K562 (cell line): ENCODE data around the gene ELP5. TPM values are rescaled to one million over a fixed set of nuclear protein-coding genes. Genes with fewer than 3 reads are reported as not detected.

ENCODE experiments used
- ATAC-seq: fragments of 200-7000 bp; cut with Tn5 transposase; 3 replicates; pipeline ENCODE4 v1.9.1; 2020; ENCODE audit warnings: moderate library complexity
- BruUV-seq: library from RNA; stranded (reverse); fragments of 400-500 nt; replicated peaks from 2 replicates; lab custom pipeline; 2021; lab: Mats Ljungman, UMichigan
- CTCF ChIA-PET: fragments of 300-600 bp; formaldehyde crosslinking; extraction: SDS; loops from one replicate; lab custom pipeline; 2021; ENCODE audit warnings: low intra/inter-chr PET ratio; lab: Yijun Ruan, JAX
- POLR2A ChIA-PET: fragments of 300-600, 350-650 bp; sonication (Branson Sonifier 250); formaldehyde crosslinking; extraction: SDS; loops from one replicate; lab custom pipeline; 2021; ENCODE audit warnings: antibody characterized with exemption, inconsistent platforms; lab: Yijun Ruan, JAX
- DNase-seq, 4 experiments: peaks; one replicate each; pipeline versions ENCODE4 v3.0.0 to v3.0.0-alpha.2; 2011 to 2018; ENCODE audit warnings: low spot score in 3 of 4, mixed read lengths in 3 of 4; ENCODE audit errors: extremely low read depth in 1 of 4
- FAIRE-seq: peaks from 2 replicates; lab custom pipeline; 2011; peaks lifted over from hg19 to GRCh38; lab: Jason Lieb, UNC
- H2AFZ ChIP-seq: 2 replicates; pipeline ENCODE4 v1.6.0; 2011; ENCODE audit warnings: low read depth, low read length, control low read depth, inconsistent platforms
- H3K27ac ChIP-seq: fragments of 200-600 bp; 3 replicates; pipeline ENCODE4 v1.8.0; 2011; ENCODE audit warnings: low read depth, mild to moderate bottlenecking, control low read depth, inconsistent platforms, low read length, moderate library complexity, mixed read lengths; ENCODE audit errors: extremely low read depth
- H3K27me3 ChIP-seq, 2 experiments: fragments of 300-600 bp in 1 of 2; 2 replicates in 1 of 2; 3 replicates in 1 of 2; pipeline versions ENCODE4 v1.6.0 to v1.8.0; 2011; ENCODE audit warnings: inconsistent platforms in 2 of 2, low read length in 2 of 2, mild to moderate bottlenecking in 1 of 2, mixed read lengths in 1 of 2, moderate library complexity in 1 of 2; ENCODE audit not compliant: control insufficient read depth in 2 of 2, insufficient read depth in 2 of 2
- H3K36me3 ChIP-seq: fragments of 300-600 bp; 3 replicates; pipeline ENCODE4 v1.8.0; 2011; ENCODE audit warnings: mild to moderate bottlenecking, low read length, inconsistent platforms; ENCODE audit not compliant: control insufficient read depth, insufficient read depth
- H3K4me1 ChIP-seq, 2 experiments: fragments of 200-600 bp in 1 of 2; replicated peaks in 1 of 2; 2 replicates in 1 of 2; 3 replicates in 1 of 2; pipeline versions ENCODE4 v1.5.1 to v1.8.0; 2011; ENCODE audit warnings: inconsistent platforms in 2 of 2, low read length in 2 of 2, mild to moderate bottlenecking in 1 of 2, mixed read lengths in 1 of 2, moderate library complexity in 1 of 2; ENCODE audit not compliant: control insufficient read depth in 2 of 2, insufficient read depth in 2 of 2
- H3K4me2 ChIP-seq: 2 replicates; pipeline ENCODE4 v1.6.1; 2011; ENCODE audit warnings: low read length, control low read depth, inconsistent platforms, mixed read lengths; ENCODE audit not compliant: insufficient read depth
- H3K4me3 ChIP-seq: fragments of 200-600 bp; sonication (generic), shearing (Covaris generic); 2 replicates; pipeline ENCODE4 v1.5.1; 2016; ENCODE audit warnings: control low read depth, inconsistent platforms
- H3K79me2 ChIP-seq: fragments of 200-600 bp; 3 replicates; pipeline ENCODE4 v1.8.0; 2011; ENCODE audit warnings: low read length, inconsistent platforms; ENCODE audit not compliant: control insufficient read depth, insufficient read depth
- H3K9ac ChIP-seq, 2 experiments: 2 replicates each; pipeline versions ENCODE4 v1.6.0 to v1.6.1; 2011; ENCODE audit warnings: low read depth in 2 of 2, low read length in 2 of 2, control low read depth in 1 of 2, inconsistent platforms in 1 of 2, mild to moderate bottlenecking in 1 of 2, mixed read lengths in 1 of 2; ENCODE audit not compliant: insufficient read depth in 1 of 2
- H3K9me1 ChIP-seq: one replicate; pipeline ENCODE4 v1.6.0; 2011; ENCODE audit warnings: inconsistent platforms, mild to moderate bottlenecking, low read length, moderate library complexity; ENCODE audit not compliant: control insufficient read depth, insufficient read depth
- H3K9me3 ChIP-seq: replicated peaks from 2 replicates; pipeline ENCODE4 v1.5.1; 2011; ENCODE audit warnings: low read depth, low read length, inconsistent platforms; ENCODE audit not compliant: control insufficient read depth, insufficient read depth
- H4K20me1 ChIP-seq: replicated peaks from 2 replicates; pipeline ENCODE4 v1.6.1; 2011; ENCODE audit warnings: low read length, inconsistent platforms, mixed read lengths; ENCODE audit not compliant: control insufficient read depth, insufficient read depth
- FOXM1 ChIP-seq, 2 experiments: fragments of 450-650 bp in 1 of 2; sonication (generic) in 1 of 2; formaldehyde crosslinking in 1 of 2; IDR thresholded peaks; 2 replicates each; pipeline versions ENCODE4 v1.6.1 to v1.9.0; 2017 to 2022; ENCODE audit warnings: low read depth in 2 of 2, mild to moderate bottlenecking in 2 of 2, missing genetic modification reagents in 1 of 2, moderate library complexity in 1 of 2
- MTA2 ChIP-seq: fragments of 450-650 bp; IDR thresholded peaks from 2 replicates; pipeline ENCODE4 v1.6.1; 2016; ENCODE audit warnings: low read depth
- NELFE ChIP-seq: IDR thresholded peaks from 2 replicates; pipeline ENCODE4 v1.6.1; 2011; ENCODE audit warnings: mild to moderate bottlenecking; ENCODE audit not compliant: insufficient read depth, insufficient read length
- TAF1 ChIP-seq: IDR thresholded peaks from 2 replicates; pipeline ENCODE4 v1.6.1; 2011; ENCODE audit warnings: mild to moderate bottlenecking, low read length, moderate library complexity; ENCODE audit not compliant: insufficient read depth, control insufficient read depth, severe bottlenecking; ENCODE audit errors: extremely low read depth
- ZKSCAN3 ChIP-seq: fragments of 250-450 bp; sonication (Bioruptor Pico); IDR thresholded peaks from 2 replicates; pipeline ENCODE4 v1.4.0; 2020
- ZNF121 ChIP-seq: sonication (generic); formaldehyde crosslinking; conservative IDR thresholded peaks from 2 replicates; pipeline ENCODE4 v1.8.0; 2022; ENCODE audit warnings: missing genetic modification reagents
- ZSCAN32 ChIP-seq: fragments of 450-650 bp; formaldehyde crosslinking; IDR thresholded peaks from 2 replicates; pipeline ENCODE4 v1.4.0; 2020; ENCODE audit warnings: mild to moderate bottlenecking, moderate library complexity
- ZZZ3 ChIP-seq: fragments of 450-650 bp; IDR thresholded peaks from 2 replicates; pipeline ENCODE4 v1.6.1; 2016; ENCODE audit warnings: antibody characterized with exemption, mild to moderate bottlenecking, moderate library complexity
- WGBS: fragments of 100-300 bp; shearing (Covaris generic); methylation state at CpG from one replicate; pipeline ENCODE4 v1.1.6; 2016; ENCODE audit warnings: low coverage, mixed read lengths; ENCODE audit not compliant: insufficient coverage; ENCODE audit errors: missing lambda C conversion rate; 5-methylcytosine and 5-hydroxymethylcytosine counted together
- in situ Hi-C: fragments of 300-500 bp; cut with MboI; formaldehyde crosslinking; loops from 4 replicates; pipeline ENCODE4 v1.15.0; 2018; ENCODE audit warnings: inconsistent platforms, mixed read lengths
- intact Hi-C: fragments of 100-400 bp; cut with micrococcal nuclease; formaldehyde crosslinking; loops from 2 replicates; pipeline ENCODE4 v1.14.2; 2022
- polyA plus RNA-seq, 8 experiments: library from polyadenylated mRNA; depleted of rRNA in 4 of 8; stranded (reverse) in 5 of 8; unstranded in 3 of 8; fragments of >200 nt; fragmentation: Nextera tagmentation in 2 of 8; fragmentation: Illumina TruSeq in 1 of 8; extraction: Ambion mirVana in 2 of 8; extraction: Trizol in 1 of 8; gene quantifications; 2 replicates each; pipeline versions ENCODE4 v1.2.1 to v1.2.3, GENCODE V29; 2011 to 2014; ENCODE audit warnings: inconsistent platforms in 1 of 8, missing spikeins in 1 of 8
- total RNA-seq, 7 experiments: library from RNA; depleted of rRNA in 6 of 7; stranded (reverse); fragments of >200 nt in 6 of 7; fragmentation: Illumina TruSeq in 2 of 7; extraction: Trizol in 2 of 7; gene quantifications; 2 replicates each; pipeline versions ENCODE4 v1.2.1 to v1.2.3, GENCODE V29; 2011 to 2021; ENCODE audit warnings: low replicate concordance in 1 of 7
- TF ChIP-seq, protein P1 (sequence below), 2 experiments: fragments of 150-350 bp in 1 of 2; IDR thresholded peaks; 2 replicates each; pipeline ENCODE4 v1.6.1; 2012 to 2016; ENCODE audit warnings: low read depth in 2 of 2, low read length in 2 of 2, mild to moderate bottlenecking in 1 of 2, moderate library complexity in 1 of 2
- TF ChIP-seq, protein P2 (sequence below): sonication (generic); formaldehyde crosslinking; IDR thresholded peaks from 2 replicates; pipeline ENCODE4 v1.8.0; 2022; ENCODE audit warnings: mild to moderate bottlenecking, missing genetic modification reagents
- TF ChIP-seq, protein P3 (sequence below): fragments of 250-450 bp; sonication (Bioruptor Pico); IDR thresholded peaks from 2 replicates; pipeline ENCODE4 v1.5.0; 2020; ENCODE audit warnings: mild to moderate bottlenecking
- TF ChIP-seq, protein P4 (sequence below): fragments of 250-450 bp; sonication (Bioruptor Pico); IDR thresholded peaks from 2 replicates; pipeline ENCODE4 v1.8.0; 2021; ENCODE audit warnings: moderate library complexity, mild to moderate bottlenecking, inconsistent platforms

ELP5 gene
- total and polyA plus RNA-seq, 9 of the 15 experiments (the other 6 are each of a cell fraction or from before 2014, with no cell fraction given) = 25.7 to 77.9 (median 52.9) TPM

DNA sequence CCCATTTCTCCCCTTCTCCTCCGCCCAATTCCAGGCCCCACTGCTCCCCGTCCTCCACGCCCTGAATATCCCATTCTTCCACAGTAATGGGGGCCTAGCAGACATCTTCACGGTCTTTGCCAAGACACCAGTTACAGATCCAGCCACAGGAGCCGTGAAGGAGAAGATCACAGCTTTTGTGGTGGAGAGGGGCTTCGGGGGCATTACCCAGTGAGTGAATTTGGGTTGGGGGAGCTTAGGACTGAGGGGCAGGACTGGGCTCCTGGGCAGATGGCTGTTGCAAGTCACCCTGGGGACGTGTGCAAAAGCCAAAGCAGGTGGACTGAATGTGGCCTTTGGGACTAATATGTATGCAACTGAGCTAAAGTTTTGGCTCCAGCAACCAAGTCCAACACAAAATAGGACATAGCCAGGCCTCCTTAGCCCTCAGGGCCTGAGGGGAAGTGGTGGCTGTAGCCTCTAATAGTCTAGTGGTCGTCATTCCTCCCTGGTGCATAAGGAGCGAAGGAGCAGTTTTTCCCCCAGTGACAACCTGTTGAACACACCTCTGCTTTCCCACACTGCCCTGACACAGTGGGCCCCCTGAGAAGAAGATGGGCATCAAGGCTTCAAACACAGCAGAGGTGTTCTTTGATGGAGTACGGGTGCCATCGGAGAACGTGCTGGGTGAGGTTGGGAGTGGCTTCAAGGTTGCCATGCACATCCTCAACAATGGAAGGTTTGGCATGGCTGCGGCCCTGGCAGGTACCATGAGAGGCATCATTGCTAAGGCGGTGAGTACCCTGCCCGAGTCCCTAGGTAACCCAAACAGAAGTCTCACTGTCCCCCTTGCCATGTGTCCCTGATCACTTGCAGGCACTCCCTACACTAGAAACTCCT lies 29.7 kb upstream of the ELP5 start (continued):
- TF ChIP-seq, protein P1, sequence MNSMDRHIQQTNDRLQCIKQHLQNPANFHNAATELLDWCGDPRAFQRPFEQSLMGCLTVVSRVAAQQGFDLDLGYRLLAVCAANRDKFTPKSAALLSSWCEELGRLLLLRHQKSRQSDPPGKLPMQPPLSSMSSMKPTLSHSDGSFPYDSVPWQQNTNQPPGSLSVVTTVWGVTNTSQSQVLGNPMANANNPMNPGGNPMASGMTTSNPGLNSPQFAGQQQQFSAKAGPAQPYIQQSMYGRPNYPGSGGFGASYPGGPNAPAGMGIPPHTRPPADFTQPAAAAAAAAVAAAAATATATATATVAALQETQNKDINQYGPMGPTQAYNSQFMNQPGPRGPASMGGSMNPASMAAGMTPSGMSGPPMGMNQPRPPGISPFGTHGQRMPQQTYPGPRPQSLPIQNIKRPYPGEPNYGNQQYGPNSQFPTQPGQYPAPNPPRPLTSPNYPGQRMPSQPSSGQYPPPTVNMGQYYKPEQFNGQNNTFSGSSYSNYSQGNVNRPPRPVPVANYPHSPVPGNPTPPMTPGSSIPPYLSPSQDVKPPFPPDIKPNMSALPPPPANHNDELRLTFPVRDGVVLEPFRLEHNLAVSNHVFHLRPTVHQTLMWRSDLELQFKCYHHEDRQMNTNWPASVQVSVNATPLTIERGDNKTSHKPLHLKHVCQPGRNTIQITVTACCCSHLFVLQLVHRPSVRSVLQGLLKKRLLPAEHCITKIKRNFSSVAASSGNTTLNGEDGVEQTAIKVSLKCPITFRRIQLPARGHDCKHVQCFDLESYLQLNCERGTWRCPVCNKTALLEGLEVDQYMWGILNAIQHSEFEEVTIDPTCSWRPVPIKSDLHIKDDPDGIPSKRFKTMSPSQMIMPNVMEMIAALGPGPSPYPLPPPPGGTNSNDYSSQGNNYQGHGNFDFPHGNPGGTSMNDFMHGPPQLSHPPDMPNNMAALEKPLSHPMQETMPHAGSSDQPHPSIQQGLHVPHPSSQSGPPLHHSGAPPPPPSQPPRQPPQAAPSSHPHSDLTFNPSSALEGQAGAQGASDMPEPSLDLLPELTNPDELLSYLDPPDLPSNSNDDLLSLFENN (IDR thresholded peaks at IDR 0.05; ENCODE audit: low read depth in 2 of 2, low read length in 2 of 2) = no peak

DNA sequence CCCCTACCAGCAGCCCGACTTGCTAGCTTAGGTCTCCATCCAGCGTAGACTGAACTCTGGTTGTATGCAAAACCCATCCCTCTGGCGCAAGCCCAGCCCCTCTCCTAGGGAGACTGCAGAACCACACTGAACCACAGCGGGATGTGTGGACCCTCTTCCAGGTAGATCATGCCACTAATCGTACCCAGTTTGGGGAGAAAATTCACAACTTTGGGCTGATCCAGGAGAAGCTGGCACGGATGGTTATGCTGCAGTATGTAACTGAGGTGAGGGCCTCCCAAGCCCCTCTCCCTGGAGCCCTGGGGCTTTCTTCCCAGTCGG lies 29.1 kb upstream of the ELP5 start:
- Histone ChIP-seq H3K9me1 (peaks cover 6% of the 10 kb centered on the region), H3K9ac (peak overlapping the region in 1 of 2 experiments; percentile 7; a peak in 1 of 4 replicates), H3K79me2 (peaks cover 24% of the 10 kb centered on the region), H3K4me2 (no peak overlapping the region), H3K36me3 (peaks cover 74% of the 10 kb centered on the region; the same call in 2 of the 3 replicates), H4K20me1 (peaks cover 6% of the 10 kb centered on the region), H3K4me1 (peaks cover 22 to 52% of the 10 kb centered on the region in 2 experiments), H2AFZ (no peak overlapping the region), H3K27me3 (no peaks in the 10 kb centered on the region), H3K4me3 (no peak overlapping the region), H3K9me3 (no peaks in the 10 kb centered on the region), H3K27ac (no peak overlapping the region)
- no peak for DNase-seq
- intact Hi-C loops (no loop called here), in situ Hi-C loops (no loop called here)
- CTCF ChIA-PET = no interaction called here
- no peak for FAIRE-seq
- 85% methylated on average over 7 of the region's 7 CpGs for WGBS
- BruUV-seq = no TSS peak
- POLR2A ChIA-PET = interaction anchor here (7.7 kb wide), 1 partner anchor 12 kb away, joined by 73 read pairs; the partner anchor contains the start of gene DVL2
- no peak for ATAC-seq
- no peak for TF ChIP-seq NELFE
- TF ChIP-seq ZSCAN32 (CRISPR knock-in tag) = no peak
- TF ChIP-seq MTA2 = no peak
- no peak for TF ChIP-seq TAF1
- no peak for TF ChIP-seq ZZZ3
- TF ChIP-seq FOXM1 (IDR thresholded peaks at IDR 0.05; ENCODE audit: low read depth) = no peak
- TF ChIP-seq FOXM1 (CRISPR knock-in tag; IDR thresholded peaks at IDR 0.05; ENCODE audit: low read depth) = no peak
- TF ChIP-seq, protein P2, sequence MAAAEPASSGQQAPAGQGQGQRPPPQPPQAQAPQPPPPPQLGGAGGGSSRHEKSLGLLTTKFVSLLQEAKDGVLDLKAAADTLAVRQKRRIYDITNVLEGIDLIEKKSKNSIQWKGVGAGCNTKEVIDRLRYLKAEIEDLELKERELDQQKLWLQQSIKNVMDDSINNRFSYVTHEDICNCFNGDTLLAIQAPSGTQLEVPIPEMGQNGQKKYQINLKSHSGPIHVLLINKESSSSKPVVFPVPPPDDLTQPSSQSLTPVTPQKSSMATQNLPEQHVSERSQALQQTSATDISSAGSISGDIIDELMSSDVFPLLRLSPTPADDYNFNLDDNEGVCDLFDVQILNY (CRISPR knock-in tag) = no peak
- TF ChIP-seq ZNF121 (CRISPR knock-in tag) = no peak
- TF ChIP-seq, protein P3, sequence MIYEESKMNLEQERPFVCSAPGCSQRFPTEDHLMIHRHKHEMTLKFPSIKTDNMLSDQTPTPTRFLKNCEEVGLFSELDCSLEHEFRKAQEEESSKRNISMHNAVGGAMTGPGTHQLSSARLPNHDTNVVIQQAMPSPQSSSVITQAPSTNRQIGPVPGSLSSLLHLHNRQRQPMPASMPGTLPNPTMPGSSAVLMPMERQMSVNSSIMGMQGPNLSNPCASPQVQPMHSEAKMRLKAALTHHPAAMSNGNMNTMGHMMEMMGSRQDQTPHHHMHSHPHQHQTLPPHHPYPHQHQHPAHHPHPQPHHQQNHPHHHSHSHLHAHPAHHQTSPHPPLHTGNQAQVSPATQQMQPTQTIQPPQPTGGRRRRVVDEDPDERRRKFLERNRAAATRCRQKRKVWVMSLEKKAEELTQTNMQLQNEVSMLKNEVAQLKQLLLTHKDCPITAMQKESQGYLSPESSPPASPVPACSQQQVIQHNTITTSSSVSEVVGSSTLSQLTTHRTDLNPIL (CRISPR knock-in tag) = no peak
- TF ChIP-seq, protein P4, sequence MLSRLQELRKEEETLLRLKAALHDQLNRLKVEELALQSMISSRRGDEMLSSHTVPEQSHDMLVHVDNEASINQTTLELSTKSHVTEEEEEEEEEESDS (CRISPR knock-in tag) = no peak
- TF ChIP-seq ZKSCAN3 = no peak
